ENCODE measurements around the gene SIGLEC14. TPM values are rescaled to one million over a fixed set of nuclear protein-coding genes. Genes with fewer than 3 reads are reported as not detected.

Gene SIGLEC14
- total RNA-seq, 1 donor from 2014 or later = not detected

DNA sequence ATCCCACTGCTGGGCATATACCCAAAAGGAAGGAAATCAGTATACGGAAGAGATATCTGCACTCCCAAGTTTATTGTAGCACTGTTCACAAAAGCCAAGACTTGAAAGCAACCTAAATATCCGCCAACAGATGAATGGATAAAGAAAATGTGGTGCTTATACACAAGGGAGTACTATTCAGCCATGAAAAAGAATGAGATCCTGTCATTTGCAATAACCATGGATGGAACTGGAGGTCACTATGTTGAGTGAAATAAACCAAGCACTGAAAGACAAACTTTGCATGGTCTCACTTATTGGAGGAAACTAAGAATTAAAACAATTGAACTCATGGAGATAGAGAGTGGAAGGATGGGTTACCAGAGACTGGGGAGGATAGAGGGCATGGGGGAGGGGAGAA lies 6.5 kb upstream of the SIGLEC14 start:
- DNase-seq (ENCODE audit: low read depth) (no peak), FAIRE-seq (no peak)
- H3K4me1 Mint-ChIP-seq (ENCODE audit: low read depth, unreplicated experiment) = no peaks in the 10 kb centered on the region
- Histone ChIP-seq H3K27ac (ENCODE audit: low read depth, low read length) (no peak overlapping the region), H3K9me3 (ENCODE audit: insufficient read depth, low read depth, low read length) (no peaks in the 10 kb centered on the region), H3K36me3 (ENCODE audit: insufficient read depth, low read length) (no peaks in the 10 kb centered on the region), H3K4me2 (ENCODE audit: low read length) (no peak overlapping the region), H3K9ac (ENCODE audit: low read length) (no peak overlapping the region), H3K27me3 (ENCODE audit: insufficient read depth, low read length) (no peaks in the 10 kb centered on the region), H2AFZ (ENCODE audit: low read depth, low read length) (no peak overlapping the region), H4K20me1 (ENCODE audit: insufficient read depth, low read length) (no peaks in the 10 kb centered on the region), H3K4me1 (ENCODE audit: insufficient read depth, low read length) (no peaks in the 10 kb centered on the region), H3K4me3 (ENCODE audit: insufficient read depth, low read depth, low read length) (no peak overlapping the region), H3K79me2 (ENCODE audit: insufficient read depth, low read length) (no peaks in the 10 kb centered on the region)
- H3K36me3 Mint-ChIP-seq (ENCODE audit: low read depth, unreplicated experiment) = no peaks in the 10 kb centered on the region
- H3K4me3 Mint-ChIP-seq (ENCODE audit: unreplicated experiment) = no peak overlapping the region
- peaks cover 3% of the 10 kb centered on the region for H3K9me3 Mint-ChIP-seq (ENCODE audit: unreplicated experiment)
- H3K27ac Mint-ChIP-seq (ENCODE audit: unreplicated experiment) = no peak overlapping the region
- H3K27me3 Mint-ChIP-seq (ENCODE audit: low read depth, unreplicated experiment) = peaks cover 14% of the 10 kb centered on the region
- no peak for TF ChIP-seq EZH2 (IDR thresholded peaks at IDR 0.05; ENCODE audit: insufficient read depth, low read length)
- TF ChIP-seq, protein P1, sequence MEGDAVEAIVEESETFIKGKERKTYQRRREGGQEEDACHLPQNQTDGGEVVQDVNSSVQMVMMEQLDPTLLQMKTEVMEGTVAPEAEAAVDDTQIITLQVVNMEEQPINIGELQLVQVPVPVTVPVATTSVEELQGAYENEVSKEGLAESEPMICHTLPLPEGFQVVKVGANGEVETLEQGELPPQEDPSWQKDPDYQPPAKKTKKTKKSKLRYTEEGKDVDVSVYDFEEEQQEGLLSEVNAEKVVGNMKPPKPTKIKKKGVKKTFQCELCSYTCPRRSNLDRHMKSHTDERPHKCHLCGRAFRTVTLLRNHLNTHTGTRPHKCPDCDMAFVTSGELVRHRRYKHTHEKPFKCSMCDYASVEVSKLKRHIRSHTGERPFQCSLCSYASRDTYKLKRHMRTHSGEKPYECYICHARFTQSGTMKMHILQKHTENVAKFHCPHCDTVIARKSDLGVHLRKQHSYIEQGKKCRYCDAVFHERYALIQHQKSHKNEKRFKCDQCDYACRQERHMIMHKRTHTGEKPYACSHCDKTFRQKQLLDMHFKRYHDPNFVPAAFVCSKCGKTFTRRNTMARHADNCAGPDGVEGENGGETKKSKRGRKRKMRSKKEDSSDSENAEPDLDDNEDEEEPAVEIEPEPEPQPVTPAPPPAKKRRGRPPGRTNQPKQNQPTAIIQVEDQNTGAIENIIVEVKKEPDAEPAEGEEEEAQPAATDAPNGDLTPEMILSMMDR (IDR thresholded peaks at IDR 0.05; ENCODE audit: insufficient read depth, low read depth, low read length) = no peak

DNA sequence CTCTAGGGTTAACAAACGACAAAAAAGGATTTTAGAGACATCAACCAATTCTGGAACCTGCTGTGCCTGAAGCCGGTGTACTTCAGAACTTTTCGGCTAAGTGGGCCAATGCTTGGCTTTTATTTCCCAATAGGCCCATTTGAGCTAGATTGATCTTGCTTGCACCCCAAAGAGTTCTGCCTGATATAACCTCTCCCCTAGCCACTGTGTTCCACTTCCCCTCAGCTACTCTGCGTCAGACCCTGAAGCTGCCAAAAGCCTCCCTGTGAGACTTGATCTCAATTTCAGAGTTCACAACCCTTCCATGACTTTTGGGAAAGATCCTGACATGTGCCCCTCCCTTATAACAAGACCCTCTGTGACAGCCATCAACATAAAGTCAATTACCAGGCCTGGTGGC lies 5.6 kb upstream of the SIGLEC14 start:
- H3K27ac Mint-ChIP-seq (ENCODE audit: unreplicated experiment) = no peak overlapping the region
- no peak for TF ChIP-seq EZH2 (IDR thresholded peaks at IDR 0.05; ENCODE audit: insufficient read depth, low read length)
- Histone ChIP-seq H3K9ac (ENCODE audit: low read length) (no peak overlapping the region), H3K4me1 (ENCODE audit: insufficient read depth, low read length) (no peaks in the 10 kb centered on the region), H3K9me3 (ENCODE audit: insufficient read depth, low read depth, low read length) (no peaks in the 10 kb centered on the region), H3K36me3 (ENCODE audit: insufficient read depth, low read length) (no peaks in the 10 kb centered on the region), H3K27ac (ENCODE audit: low read depth, low read length) (no peak overlapping the region), H3K4me3 (ENCODE audit: insufficient read depth, low read depth, low read length) (no peak overlapping the region), H3K79me2 (ENCODE audit: insufficient read depth, low read length) (no peaks in the 10 kb centered on the region), H2AFZ (ENCODE audit: low read depth, low read length) (no peak overlapping the region), H3K4me2 (ENCODE audit: low read length) (no peak overlapping the region), H3K27me3 (ENCODE audit: insufficient read depth, low read length) (no peaks in the 10 kb centered on the region), H4K20me1 (ENCODE audit: insufficient read depth, low read length) (no peaks in the 10 kb centered on the region)
- H3K36me3 Mint-ChIP-seq (ENCODE audit: low read depth, unreplicated experiment) = no peaks in the 10 kb centered on the region
- H3K4me3 Mint-ChIP-seq (ENCODE audit: unreplicated experiment) = no peak overlapping the region
- DNase-seq (ENCODE audit: low read depth) = no peak
- no peaks in the 10 kb centered on the region for H3K4me1 Mint-ChIP-seq (ENCODE audit: low read depth, unreplicated experiment)
- H3K27me3 Mint-ChIP-seq (ENCODE audit: low read depth, unreplicated experiment) = peaks cover 14% of the 10 kb centered on the region
- peaks cover 3% of the 10 kb centered on the region for H3K9me3 Mint-ChIP-seq (ENCODE audit: unreplicated experiment)
- FAIRE-seq = no peak

DNA sequence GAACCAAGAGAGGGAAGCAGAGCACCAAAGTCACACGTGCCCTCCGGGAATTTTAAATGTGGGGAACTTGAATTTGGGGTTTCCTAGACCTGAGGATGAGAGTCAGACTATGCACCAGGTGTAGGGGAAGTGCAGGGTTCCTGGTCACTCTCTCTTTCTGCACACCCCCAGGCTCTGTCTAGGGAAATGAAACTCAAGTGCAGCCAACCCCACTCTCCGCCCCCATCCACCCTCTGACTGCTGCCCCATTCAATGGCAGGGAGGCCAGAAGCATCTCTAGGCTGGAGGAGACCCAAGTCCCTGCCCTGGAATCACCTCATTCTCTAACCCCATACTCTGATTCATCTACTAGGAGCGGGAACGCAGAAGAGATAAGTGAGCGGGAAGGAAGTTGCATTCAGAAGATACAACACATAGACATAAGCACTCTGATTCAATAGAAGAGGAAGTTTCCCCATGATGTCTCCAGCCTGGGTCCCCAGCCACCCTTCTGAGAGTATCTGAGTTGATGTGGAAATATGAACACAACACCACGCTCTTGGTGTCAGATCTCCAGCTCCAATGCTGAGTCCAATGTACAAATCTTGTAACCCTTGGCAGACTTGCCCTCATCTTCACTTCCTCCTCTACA lies 4.7 kb upstream of the SIGLEC14 start:
- no peaks in the 10 kb centered on the region for H3K27me3 ChIP-seq (ENCODE audit: insufficient read depth, low read length)
- H3K36me3 ChIP-seq (ENCODE audit: insufficient read depth, low read length) = no peaks in the 10 kb centered on the region
- H3K9me3 Mint-ChIP-seq (ENCODE audit: unreplicated experiment) = peaks cover 3% of the 10 kb centered on the region
- no peaks in the 10 kb centered on the region for H3K79me2 ChIP-seq (ENCODE audit: insufficient read depth, low read length)
- no peak overlapping the region for H3K27ac ChIP-seq (ENCODE audit: low read depth, low read length)
- no peaks in the 10 kb centered on the region for H3K4me1 Mint-ChIP-seq (ENCODE audit: low read depth, unreplicated experiment)
- FAIRE-seq = no peak
- no peak for TF ChIP-seq EZH2 (IDR thresholded peaks at IDR 0.05; ENCODE audit: insufficient read depth, low read length)
- TF ChIP-seq, protein P1 (IDR thresholded peaks at IDR 0.05; ENCODE audit: insufficient read depth, low read depth, low read length) = no peak
- H4K20me1 ChIP-seq (ENCODE audit: insufficient read depth, low read length) = no peaks in the 10 kb centered on the region
- no peaks in the 10 kb centered on the region for H3K4me1 ChIP-seq (ENCODE audit: insufficient read depth, low read length)
- H3K36me3 Mint-ChIP-seq (ENCODE audit: low read depth, unreplicated experiment) = no peaks in the 10 kb centered on the region
- H3K4me2 ChIP-seq (ENCODE audit: low read length) = no peak overlapping the region
- peaks cover 14% of the 10 kb centered on the region for H3K27me3 Mint-ChIP-seq (ENCODE audit: low read depth, unreplicated experiment)
- H3K27ac Mint-ChIP-seq (ENCODE audit: unreplicated experiment) = no peak overlapping the region
- H3K9ac ChIP-seq (ENCODE audit: low read length) = no peak overlapping the region
- no peak overlapping the region for H2AFZ ChIP-seq (ENCODE audit: low read depth, low read length)
- no peak overlapping the region for H3K4me3 ChIP-seq (ENCODE audit: insufficient read depth, low read depth, low read length)
- no peak overlapping the region for H3K4me3 Mint-ChIP-seq (ENCODE audit: unreplicated experiment)
- DNase-seq (ENCODE audit: low read depth) = no peak
- no peaks in the 10 kb centered on the region for H3K9me3 ChIP-seq (ENCODE audit: insufficient read depth, low read depth, low read length)

Data from astrocyte (in vitro differentiated cells and primary cell).